CD4-positive, alpha-beta T cell treated with Interleukin-10 for 1 hour (primary cell): Measurements from ENCODE around the gene UQCR10.
A peak's percentile ranks its signal among the peaks of the same experiment; 100 is the strongest.

Experiments used
- DNase-seq: peaks from one replicate; pipeline ENCODE4 v3.0.0-alpha.2; 2020

The UQCR10 gene

DNA sequence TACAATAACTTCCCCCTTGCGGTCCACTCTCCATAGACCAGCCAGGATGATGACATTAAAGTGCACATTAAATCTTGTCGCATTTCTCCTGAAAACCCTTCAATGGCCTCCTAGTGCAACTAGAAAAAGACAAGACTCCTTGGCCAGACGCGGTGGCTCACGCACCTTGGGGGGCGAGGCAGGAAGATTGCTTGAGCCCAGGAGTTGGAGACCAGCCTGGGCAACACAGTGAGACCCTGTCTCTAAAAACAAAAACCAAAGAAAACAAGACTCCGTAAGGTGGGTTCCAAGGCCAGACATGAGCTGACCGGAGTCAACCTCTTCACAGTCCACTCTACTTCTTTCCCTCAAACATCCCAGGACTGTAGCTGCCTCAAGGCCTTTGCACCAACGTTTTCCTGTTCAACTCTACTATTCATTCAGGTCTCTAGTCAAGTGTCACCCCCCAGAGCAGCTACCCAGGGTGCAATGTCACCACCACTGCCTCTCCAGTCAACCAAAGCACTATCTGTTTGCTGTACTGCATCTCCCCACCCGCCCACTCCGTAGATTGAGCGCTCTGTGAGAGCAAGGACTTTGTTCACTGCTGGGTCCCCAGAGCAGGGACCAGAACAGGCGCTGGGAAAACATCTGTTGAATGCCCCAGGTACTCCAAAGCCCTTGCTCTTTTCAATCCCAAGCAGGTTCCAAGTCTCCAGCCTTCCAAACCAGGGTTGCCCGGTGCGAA, 1.1 kb upstream of the UQCR10 start:
- peak; percentile 9 for DNase-seq

DNA sequence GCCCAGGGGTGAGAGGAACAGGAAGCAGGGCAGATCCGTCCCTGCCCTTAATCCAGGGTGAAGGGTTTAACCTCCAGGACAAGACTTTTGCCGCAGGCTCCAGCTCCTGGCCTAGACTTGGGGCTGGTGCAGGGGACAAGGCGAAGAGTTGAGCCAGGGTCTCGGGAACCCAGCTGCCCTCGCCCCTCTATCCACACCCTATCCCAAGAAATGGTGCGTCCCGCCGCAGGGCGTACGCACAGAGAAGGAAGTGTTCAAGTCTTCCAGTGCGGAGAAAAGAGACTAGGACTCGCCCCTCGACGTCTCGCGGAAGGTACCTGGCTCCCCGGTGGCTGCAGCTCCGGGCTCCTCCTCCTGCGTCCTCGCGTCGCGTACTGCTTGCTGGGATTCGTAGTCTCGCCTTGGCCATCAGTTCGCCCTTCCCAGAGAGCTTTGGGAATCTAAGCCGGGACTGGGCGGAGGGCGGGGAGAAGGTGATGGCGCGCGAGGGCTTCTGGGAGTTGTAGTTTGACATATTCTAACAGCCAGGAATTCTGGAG, 468 bp upstream of the UQCR10 start, which contains the start of gene ZMAT5:
ZMAT5 (minus strand) TSS at position 376 of the 539 bp plus-strand sequence. CDS start 18,463 bp downstream, outside the sequence.
- peak; percentile 96 for DNase-seq

DNA sequence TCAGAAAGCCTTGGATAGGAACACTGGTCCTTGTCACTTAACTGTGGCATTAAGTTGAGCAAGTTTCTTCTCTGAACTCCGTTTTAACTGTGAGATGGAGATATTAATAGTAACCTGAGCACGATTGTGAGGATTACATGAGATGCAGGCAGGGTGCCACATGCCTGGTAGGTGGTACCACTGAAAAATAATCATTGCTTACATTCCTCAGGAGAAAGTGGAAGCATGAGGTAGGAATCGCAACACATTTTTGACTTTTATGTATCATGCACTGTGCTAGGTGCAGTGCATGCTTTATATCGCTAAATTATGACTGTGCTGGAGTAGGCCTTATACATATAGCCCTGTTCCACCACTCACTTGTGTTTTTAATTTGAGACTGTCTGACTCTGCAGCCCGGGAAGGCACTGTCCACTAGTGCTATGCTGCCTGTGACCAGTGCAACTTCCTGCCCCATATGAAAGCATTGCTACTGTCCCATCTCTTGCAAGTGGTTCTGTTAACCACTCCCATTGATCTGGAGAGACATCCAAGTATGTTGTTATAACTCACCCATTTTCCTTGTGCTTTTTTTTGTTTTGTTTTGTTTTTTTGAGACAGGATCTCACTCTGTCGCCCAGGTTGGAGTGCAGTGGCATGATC, 1.0 kb downstream of the UQCR10 start:
- no peak for DNase-seq

DNA sequence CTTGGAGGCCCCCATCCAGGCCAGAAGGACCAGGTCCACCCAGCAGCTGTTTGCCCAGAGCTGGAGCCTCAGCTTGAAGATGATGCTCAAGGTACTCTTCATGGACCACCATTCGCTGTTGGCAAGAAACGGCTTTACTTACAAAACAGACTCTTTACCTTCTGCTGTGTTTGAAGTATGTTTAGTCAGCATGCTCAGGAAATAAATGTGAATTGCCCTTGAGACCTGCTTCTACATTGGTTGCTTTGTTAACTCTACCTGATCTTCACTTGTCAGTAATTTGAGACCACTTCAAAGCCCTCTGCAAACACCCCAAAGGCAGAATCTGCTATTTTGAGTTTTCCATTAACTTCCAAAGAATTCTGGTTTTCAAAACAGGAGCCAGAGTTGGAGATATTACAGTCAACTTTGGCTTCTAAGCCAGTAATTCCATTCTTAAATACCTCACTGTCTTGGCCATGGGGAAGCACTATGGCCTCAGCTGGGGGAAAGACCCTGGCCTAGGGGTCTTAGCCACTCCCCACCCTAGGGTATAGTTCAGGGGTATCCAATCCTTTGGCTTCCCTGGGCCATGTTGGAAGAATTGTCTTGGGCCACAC, 2.7 kb downstream of the UQCR10 start:
- no peak for DNase-seq

DNA sequence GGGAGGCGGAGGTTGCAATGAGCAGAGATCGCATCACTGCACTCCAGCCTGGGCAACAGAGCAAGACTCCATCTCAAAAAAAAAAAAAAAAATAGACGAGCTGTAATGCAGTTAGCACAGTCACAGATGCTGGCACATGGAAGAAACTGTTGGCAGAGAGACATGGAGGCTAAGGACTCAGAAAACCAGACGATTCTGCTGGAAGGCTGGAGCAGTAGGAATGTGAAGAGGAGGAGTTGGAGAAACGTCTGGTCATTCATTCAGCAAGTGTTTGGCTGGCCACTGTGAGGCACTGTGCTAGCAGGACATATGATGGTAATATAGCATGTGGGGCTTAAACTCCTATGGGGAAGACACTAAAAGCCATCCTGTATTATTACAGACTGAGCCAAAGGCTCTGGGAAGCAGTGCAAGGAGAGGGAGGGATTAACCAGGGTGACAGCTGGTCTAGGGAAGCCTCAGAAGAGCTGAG, 5.0 kb downstream of the UQCR10 start:
- no peak for DNase-seq

DNA sequence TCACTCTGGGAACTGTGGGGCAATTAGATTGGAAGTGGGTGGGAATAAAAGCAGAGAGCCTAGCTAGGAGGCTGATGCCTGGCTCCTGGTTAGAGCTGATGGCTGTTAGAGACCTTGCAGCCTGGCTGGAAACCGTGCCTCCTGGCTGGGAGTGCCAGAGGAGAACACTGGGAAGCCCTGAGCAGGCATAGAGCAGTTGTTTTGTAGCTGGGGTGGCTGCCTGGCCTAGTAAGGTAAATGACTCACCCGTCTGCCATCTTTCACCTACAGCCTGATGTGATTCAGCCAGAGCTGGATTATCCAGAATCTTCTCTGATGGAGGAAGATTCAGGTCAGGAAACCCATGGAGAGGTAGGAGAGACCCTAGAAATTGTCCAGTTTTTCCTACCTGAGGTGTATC, 6.1 kb downstream of the UQCR10 start:
- no peak for DNase-seq

DNA sequence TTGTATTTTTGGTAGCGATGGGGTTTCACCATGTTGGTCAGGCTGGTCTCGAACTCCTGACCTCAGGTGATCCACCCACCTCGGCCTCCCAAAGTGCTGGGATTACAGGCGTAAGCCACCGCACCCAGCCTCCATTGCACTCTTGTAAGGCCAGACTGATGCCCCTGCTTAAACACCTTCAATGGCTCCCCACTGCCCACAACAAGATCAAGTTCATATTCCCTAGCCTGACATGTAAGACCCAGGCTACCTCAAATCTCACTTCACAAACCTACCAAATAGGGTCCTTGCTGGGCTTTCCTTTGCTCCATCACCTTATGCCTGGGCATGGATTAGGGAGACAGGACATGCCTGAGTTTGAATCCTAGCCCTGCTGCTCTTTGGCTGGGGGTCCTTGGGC, 13.1 kb downstream of the UQCR10 start:
- no peak for DNase-seq

DNA sequence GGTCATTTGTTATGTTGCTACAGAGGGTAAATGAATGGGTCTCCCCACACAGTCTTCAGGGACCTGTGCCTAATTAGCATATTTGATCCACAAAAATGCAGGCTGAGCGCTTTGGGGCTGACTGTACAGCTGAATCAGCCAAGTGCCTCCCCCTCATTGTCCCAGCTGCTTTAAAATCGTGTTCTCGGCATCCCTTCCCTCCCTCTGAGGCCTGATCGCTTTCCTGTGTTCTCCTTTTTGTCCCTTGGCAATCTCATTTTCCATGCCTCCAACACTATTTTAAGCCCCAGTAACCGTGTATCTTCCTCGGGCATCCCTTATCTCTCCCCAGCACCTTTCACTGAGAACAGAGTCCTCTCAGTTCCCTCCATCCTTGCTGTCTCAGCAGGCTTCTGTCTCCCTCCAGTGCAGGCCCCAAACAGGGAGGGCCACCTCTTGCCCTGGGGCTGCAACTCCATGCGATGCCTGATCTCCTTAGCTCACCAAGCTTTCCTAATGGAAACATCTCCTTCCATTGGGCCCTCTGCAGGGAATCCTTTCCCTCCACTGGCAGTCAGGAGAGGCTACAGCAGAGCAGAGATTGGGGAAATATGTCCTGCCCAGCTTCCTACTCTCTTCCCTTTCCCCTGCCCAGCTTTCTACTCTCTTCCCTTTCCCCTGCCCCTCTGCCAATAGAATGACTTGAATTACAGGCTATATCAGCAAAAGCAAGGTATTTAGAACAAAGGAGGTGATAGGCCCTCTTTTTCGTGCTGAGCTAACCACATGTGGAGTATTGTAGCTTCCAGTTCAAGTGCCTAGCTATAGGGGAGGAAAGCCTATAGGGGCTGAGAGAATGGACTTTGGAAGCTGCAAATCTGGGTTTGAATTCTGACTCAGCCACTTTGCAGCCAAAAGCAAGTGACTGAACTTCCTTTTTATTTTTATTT, 13.8 kb downstream of the UQCR10 start:
- DNase-seq = no peak

DNA sequence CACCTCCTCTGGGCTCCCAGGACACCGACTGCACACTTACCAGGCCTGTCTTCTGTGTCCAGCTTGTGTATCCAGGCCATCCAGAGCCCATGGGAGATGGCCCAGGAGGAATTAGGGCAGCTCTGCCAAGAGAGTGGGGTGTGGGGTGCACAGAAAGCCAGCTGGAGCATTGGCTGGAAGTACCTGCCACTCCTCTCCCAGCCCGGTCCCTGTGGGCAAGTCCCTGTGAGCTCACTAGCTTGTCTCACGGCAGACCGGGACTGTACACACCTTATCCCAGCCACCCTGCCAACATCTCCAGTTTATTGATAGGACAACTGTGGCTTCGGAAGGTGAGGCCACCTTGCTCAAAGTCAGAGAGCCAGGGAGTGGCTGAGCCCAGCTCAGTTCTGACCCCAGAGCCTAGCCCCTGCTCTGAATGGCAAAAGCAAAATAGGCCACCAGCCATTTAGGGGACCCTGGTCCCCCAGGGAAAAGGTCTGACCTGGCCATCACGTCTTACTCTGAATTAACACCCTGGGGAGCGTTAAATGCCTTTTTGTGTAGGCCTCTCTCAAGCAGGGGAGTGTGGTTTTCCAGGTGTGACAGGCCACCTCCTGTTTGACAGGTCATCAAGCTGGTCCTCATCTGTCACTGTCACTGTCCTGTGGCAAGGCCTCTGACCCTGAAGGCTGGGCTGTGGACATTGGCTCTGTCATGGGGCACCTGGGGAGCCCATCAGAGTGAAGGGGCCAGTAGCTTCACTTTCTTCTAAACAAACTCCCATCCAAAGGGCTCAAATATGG, 15.1 kb downstream of the UQCR10 start:
- DNase-seq = no peak

DNA sequence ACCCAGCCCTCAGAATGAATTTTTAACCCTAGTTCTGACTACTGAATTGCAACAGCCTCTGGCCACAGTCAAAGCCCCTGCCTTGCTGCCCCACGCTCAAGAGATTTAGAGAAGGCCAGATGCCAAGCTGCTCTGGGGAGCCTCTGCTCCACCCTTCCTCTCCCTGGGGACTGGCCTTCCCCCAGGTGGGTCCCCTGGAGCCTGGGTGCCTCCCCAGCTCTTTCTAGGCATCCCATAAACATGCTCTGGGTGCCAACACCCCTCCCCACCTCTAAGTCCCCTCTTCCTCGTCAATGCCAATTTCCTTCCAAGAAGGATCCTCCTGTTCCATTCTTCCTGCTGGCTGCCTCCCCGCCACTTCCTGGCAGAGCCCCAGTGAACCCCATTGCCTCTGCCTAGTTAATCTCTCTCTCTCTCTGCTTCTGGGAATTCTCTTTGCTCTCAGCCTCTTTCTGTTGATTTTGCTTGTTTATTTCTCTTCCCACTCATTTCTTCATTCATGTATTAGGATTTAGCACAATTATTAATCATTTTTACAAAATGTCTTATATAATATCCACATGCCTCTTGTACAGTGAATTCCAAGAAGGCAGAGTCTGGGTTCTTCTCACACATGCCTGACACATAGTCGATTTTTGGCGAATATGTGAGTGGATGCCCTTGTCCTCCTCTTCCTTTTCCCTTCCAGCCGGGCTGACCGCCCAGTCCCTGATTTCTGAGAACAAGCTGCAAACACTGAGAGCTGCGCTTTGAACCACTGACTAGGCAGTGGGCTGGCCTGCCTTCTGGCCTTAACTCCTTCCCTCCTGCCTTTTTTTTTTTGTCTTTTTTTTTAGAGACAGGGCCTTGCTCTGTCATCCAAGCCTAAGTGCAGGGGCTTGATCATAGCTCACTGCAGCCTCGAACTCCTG, 17.5 kb downstream of the UQCR10 start:
- DNase-seq = no peak

DNA sequence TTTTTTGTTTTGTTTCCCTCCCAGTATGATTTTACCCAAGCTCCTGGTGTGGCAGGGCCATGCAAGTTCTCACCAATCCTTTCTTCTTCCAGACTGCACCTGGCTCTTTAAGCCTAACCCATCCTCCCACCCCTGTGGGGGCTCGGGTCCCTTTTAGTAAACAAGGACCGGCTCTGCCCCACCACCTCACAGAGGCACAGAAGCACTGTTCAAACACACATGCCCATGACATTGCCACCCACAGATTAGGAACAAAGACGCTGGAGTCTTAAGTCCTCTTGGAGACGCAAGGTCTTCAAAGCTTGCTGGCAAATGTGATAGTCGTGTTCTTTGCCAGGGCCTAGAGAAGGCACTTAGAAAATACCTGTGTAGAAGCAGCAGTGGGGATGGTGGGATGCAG, 18.9 kb downstream of the UQCR10 start:
- DNase-seq = no peak

DNA sequence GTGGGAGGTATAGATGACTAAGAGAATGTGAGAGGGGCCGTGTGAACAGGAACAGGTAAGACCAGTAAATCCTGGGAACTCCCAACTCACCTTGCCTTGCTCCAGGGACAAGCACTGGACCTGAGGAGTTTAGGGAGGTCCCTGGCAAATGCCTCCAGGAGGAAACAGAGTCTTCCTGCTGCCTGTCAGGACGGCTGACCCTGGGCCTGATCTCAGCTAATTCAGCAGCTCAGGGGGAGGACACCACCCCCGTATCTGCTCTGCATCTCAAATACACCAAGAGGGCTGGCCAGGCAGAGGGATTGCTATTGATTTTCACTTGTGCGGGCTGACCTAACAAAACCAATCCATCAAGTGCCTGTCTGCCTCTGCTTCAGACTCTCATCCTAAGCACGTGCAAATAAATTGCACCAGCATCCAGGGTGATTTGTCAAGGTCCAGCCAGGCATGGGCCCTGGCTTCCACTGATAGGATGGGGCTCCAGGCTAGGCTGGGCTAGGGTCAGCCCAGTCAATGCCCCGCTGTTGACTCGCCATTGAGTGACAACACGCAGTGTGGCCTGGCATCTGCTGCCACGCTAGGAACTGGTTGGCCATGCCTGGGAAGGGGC, 20.3 kb downstream of the UQCR10 start:
- DNase-seq = no peak

DNA sequence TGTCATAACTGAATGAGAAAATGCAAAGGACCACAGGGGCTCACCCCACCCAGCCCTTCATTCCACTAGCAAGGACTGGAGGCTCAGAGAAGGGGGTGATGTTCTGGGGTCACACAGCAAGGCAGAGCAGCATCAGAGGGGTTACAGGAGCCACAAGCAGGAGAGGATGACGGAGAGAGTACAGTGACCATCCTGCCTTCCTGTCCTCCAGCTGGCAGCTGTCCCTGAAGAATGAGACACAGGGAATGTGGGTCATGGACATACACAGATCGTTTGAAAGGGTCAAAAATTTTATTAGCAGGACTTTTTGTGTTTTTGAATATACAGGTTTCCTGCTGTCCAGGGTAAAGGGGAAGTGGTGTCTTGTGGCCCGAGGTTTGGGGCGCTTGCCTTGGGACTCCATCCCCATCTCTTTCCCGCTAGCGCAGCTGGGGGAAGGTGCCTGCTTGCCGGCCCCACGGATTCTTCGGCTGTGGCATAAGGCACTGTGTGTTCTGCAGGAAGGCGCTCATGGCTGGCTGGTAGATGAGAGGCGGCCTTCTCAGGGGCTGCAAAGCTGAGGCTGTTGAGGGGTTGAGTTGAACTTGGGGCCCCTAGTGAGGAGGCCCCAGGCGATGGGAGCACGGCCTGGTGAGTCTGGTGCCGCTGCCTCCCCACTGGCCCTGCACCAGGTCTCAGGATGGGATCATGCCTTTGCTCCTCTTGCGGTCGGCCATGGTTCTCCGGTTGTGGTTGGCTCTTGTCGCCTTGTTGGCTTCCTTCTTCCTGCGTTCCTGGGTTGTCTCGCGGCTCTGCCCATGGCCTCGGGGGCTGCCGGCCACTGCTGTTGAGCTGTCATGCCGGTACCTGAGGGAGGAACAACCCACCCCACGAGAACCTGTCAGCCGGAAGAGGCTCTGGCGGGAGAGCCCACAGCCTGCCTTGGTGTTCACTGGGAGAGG, 21.4 kb downstream of the UQCR10 start:
- no peak for DNase-seq

DNA sequence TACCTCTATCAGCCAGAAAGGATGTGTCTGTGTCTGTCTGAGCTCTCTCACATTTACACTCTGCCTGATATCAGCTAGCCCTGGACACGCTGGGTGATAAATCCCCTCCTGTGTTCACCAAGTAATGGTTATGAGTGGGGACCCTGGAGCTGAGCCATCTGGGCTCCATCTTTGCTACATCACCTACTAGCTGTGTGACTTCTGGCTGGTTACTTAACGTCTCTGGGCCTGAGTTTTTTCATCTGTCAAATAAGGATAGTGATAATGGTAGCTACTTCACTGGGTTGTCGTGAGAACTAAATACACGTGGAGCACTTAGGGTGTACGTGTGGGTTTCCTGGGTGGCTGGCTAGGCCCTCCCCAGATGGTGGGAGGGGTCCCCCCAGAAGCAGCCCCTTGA, 22.9 kb downstream of the UQCR10 start:
- DNase-seq = no peak

DNA sequence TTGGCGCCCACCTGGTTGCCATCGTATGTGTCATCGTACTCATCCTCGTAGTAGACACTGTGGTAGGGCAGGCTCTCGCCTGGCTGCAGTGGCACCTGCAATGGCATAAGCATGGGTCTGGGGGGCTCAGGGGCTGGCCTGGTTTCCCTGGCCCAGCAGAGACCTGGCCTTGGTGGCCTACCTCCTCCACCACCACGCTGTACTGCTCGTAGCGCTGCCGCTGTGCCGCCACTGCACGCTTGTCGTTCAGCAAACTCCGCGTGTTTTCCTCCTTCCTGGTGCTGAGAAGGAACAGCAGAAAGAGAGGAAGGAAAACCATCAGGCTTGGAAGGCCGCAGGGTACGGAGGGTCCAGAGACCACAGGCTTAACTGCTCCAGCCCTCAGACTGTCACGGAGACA, 26.2 kb downstream of the UQCR10 start:
- DNase-seq = no peak

DNA sequence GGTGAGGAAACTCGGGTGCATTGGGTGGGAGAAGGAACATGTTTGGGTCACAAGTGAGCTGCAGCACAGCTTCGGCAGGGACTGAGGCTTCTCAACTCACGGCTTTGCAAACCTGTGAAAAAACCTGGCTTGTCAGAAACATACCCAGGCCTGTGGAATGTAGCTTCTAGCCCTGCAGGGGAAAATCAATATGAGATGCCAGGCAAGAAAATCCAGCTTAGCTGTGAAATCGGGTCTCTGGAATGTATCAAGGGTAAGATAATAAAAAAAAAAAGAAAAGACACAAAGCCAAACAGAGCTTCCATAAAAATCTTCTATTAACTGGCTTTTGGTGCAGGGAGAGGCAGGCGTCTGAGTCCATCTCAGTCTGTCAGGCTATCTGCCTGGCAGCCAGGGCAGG, 28.5 kb downstream of the UQCR10 start:
- DNase-seq = no peak

DNA sequence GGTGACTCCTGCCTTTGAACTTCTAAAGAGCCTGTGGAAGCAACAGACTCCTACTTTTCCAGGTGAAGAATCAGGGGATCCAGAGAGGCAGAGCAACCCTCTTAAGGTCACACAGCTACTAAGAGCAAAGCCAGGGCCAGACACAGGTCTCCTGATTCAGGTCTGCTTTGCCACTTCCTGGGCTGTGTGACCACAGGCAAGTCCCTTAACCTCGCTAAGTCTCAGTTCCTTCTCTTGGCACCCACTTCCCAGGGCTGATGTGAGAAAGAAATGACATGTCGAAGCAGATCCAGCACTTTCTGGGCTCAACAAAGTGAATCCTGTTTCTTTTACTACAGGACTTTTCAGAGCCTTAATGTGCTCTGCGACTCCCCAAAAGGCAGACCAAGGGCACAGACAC, 30.2 kb downstream of the UQCR10 start:
- DNase-seq = no peak

DNA sequence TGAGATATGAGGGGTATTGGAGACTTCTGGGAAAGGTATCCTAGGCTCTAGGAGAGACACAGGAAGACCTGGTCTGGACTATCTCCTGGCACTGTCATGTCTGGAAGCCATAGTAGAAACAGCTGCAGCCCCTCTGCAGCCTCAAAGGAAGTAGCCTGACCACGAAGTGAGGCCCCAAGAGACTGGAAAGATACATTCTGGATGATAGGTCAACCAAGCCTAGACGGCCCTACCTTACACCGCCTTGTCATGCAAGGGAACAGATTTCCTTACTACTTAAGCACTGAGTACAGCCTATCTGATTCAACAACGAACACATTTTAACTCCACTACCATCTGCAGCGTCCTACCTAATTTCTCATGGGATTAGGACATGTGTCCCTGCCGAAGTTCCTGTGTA, 31.1 kb downstream of the UQCR10 start:
- DNase-seq = no peak

DNA sequence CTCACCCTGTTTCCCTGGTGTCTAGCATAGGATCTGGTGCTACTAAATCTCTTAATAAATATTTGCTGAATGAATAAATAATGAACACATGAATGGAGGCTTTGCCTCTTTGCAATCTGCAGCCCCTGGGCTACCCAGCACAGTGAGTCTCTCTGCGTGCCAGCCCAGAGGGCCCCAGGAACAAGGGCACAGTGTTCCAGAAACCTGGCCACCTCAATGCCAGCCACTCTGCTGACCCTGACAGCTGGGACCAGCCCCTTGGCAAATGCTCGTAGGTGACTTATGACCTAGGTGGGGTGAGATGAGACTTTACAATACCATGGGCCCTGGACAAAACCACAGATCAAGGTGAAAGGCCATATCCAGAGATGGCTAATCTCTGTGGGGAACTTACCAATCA, 31.6 kb downstream of the UQCR10 start:
- no peak for DNase-seq
